GM23338 (cell line): ENCODE measurements around the gene FOXO3. TPM values are rescaled to one million over a fixed set of nuclear protein-coding genes. Genes with fewer than 3 reads are reported as not detected.

Experiments used
- ATAC-seq: fragments of 200-7000 bp; cut with Tn5 transposase; 3 replicates; pipeline ENCODE4 v1.9.1; 2020
- DNase-seq: peaks from one replicate; pipeline ENCODE4 v3.0.0-alpha.2; 2015; ENCODE audit warnings: low spot score
- H2AFZ ChIP-seq: fragments of 200-600 bp; sonication (generic); 2 replicates; pipeline ENCODE4 v1.8.0; 2016; ENCODE audit warnings: antibody characterized with exemption, mild to moderate bottlenecking, moderate library complexity
- H3F3A ChIP-seq: fragments of 200-600 bp; sonication (generic); replicated peaks from 2 replicates; pipeline ENCODE4 v1.8.0; 2017; ENCODE audit warnings: antibody characterized with exemption, mixed run types, low read depth
- H3K27ac ChIP-seq: fragments of 200-600 bp; sonication (generic); 2 replicates; pipeline ENCODE4 v1.6.1; 2016; ENCODE audit warnings: low read depth
- H3K27me3 ChIP-seq: fragments of 200-600 bp; sonication (generic); 2 replicates; pipeline ENCODE4 v1.8.0; 2016; ENCODE audit warnings: mild to moderate bottlenecking, mixed run types, moderate library complexity; ENCODE audit not compliant: insufficient read depth
- H3K36me3 ChIP-seq: fragments of 200-600 bp; sonication (generic); 2 replicates; pipeline ENCODE4 v1.8.0; 2016; ENCODE audit warnings: mild to moderate bottlenecking; ENCODE audit not compliant: insufficient read depth
- H3K4me1 ChIP-seq: fragments of 200-600 bp; sonication (generic); 2 replicates; pipeline ENCODE4 v1.8.0; 2016; ENCODE audit warnings: mild to moderate bottlenecking, moderate library complexity; ENCODE audit not compliant: insufficient read depth
- H3K4me2 ChIP-seq: fragments of 200-600 bp; sonication (generic); 2 replicates; pipeline ENCODE4 v1.7.1; 2017; ENCODE audit warnings: mixed run types
- H3K4me3 ChIP-seq: fragments of 200-600 bp; sonication (generic); 2 replicates; pipeline ENCODE4 v1.6.1; 2016; ENCODE audit warnings: mixed run types
- H3K79me2 ChIP-seq: fragments of 200-600 bp; sonication (generic); replicated peaks from 2 replicates; pipeline ENCODE4 v1.8.0; 2017; ENCODE audit warnings: mild to moderate bottlenecking; ENCODE audit not compliant: insufficient read depth
- H3K9me2 ChIP-seq: fragments of 200-600 bp; sonication (generic); 2 replicates; pipeline ENCODE4 v1.8.0; 2017; ENCODE audit not compliant: insufficient read depth
- H4K20me1 ChIP-seq: fragments of 200-600 bp; sonication (generic); replicated peaks from 2 replicates; pipeline ENCODE4 v1.8.0; 2017; ENCODE audit warnings: mild to moderate bottlenecking; ENCODE audit not compliant: insufficient read depth
- H3K27ac Mint-ChIP-seq: 2 replicates; pipeline ENCODE4 v1.8.0; 2020; ENCODE audit warnings: inconsistent platforms, mild to moderate bottlenecking, moderate library complexity, mixed read lengths
- H3K27me3 Mint-ChIP-seq: 3 replicates; pipeline ENCODE4 v1.8.0; 2022; ENCODE audit warnings: low read depth, mild to moderate bottlenecking, moderate library complexity, mixed read lengths, inconsistent platforms; ENCODE audit not compliant: insufficient read depth, poor library complexity
- H3K36me3 Mint-ChIP-seq: 3 replicates; pipeline ENCODE4 v1.8.0; 2021; ENCODE audit warnings: low read depth, mild to moderate bottlenecking, inconsistent platforms, moderate library complexity, mixed read lengths
- H3K4me1 Mint-ChIP-seq: 3 replicates; pipeline ENCODE4 v1.8.0; 2020; ENCODE audit warnings: mild to moderate bottlenecking, inconsistent platforms, mixed read lengths
- H3K4me3 Mint-ChIP-seq: 3 replicates; pipeline ENCODE4 v1.8.0; 2021; ENCODE audit warnings: moderate library complexity, mild to moderate bottlenecking, inconsistent platforms, mixed read lengths
- H3K9me3 Mint-ChIP-seq: 3 replicates; pipeline ENCODE4 v1.8.0; 2020; ENCODE audit warnings: moderate library complexity, mild to moderate bottlenecking, inconsistent platforms, mixed read lengths
- CTCF ChIP-seq, 2 experiments: fragments of 200-600 bp in 1 of 2; sonication (generic) in 1 of 2; conservative IDR thresholded peaks; 2 replicates each; pipeline versions ENCODE4 v1.5.1 to v1.6.1; 2016 to 2017; ENCODE audit warnings: antibody characterized with exemption in 2 of 2, low read depth in 2 of 2, mild to moderate bottlenecking in 2 of 2, moderate library complexity in 1 of 2
- EZH2phosphoT487 ChIP-seq: fragments of 200-600 bp; sonication (generic); IDR thresholded peaks from one replicate; pipeline ENCODE4 v1.8.1; 2018; ENCODE audit warnings: antibody characterized with exemption; ENCODE audit not compliant: unreplicated experiment
- NANOG ChIP-seq: IDR thresholded peaks from 2 replicates; pipeline ENCODE4 v1.6.1; 2016; ENCODE audit warnings: antibody characterized with exemption, borderline replicate concordance
- POLR2AphosphoS5 ChIP-seq: IDR thresholded peaks from 2 replicates; pipeline ENCODE4 v1.6.1; 2016; ENCODE audit warnings: antibody characterized with exemption, low read depth
- STAT1 ChIP-seq: IDR thresholded peaks from one replicate; pipeline ENCODE4 v1.6.1; 2016; ENCODE audit warnings: antibody characterized with exemption; ENCODE audit not compliant: unreplicated experiment
- ZNF114 ChIP-seq: fragments of 250-450 bp; sonication (Bioruptor Pico); IDR thresholded peaks from 2 replicates; pipeline ENCODE4 v1.5.0; 2020; ENCODE audit warnings: mild to moderate bottlenecking, moderate library complexity
- ZNF331 ChIP-seq: fragments of 250-450 bp; sonication (Bioruptor Pico); IDR thresholded peaks from 2 replicates; pipeline ENCODE4 v1.5.0; 2020; ENCODE audit warnings: low read depth, mild to moderate bottlenecking, moderate library complexity
- polyA plus RNA-seq: library from polyadenylated mRNA; unstranded; fragments of >200 nt; fragmentation: Nextera tagmentation; extraction: Ambion mirVana; gene quantifications from 2 replicates; pipeline ENCODE4 v1.2.1, GENCODE V29; 2016
- total RNA-seq: library from RNA; depleted of rRNA; stranded (reverse); fragments of >200 nt; shearing (Covaris generic); gene quantifications from 2 replicates; pipeline ENCODE4 v1.2.3, GENCODE V29; 2014
- TF ChIP-seq, protein P1 (sequence below): fragments of 250-450 bp; sonication (Bioruptor Pico); IDR thresholded peaks from 2 replicates; pipeline ENCODE4 v1.5.0; 2020; ENCODE audit warnings: mild to moderate bottlenecking, moderate library complexity

Gene FOXO3
- total and polyA plus RNA-seq, 2 experiments from 2014 or later, result 9.8 to 20.2 TPM

DNA sequence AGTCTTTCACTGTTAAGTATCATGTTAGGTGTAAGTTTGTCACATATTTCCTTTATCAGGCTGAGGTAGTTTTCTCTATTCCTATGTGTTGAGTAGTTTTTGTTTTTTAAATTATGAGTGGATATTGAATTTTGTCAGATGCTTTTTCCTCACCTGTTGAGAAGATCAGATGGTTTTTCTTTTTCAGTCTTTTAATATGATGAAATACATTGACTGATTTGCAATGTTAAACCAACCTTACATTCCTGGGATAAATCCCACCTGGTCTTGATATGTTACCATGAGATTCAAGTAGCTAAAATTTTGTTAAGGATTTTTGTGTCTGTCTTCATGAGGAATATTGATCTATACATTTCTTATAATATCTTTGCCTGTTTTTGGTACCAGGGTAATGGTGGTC, 52.1 kb downstream of the FOXO3 start (continued):
- TF ChIP-seq CTCF (conservative IDR thresholded peaks at IDR 0.05; ENCODE audit: low read depth in 2 of 2), result no peak

- Histone ChIP-seq H3K4me3 (no peak overlapping the region), H3F3A (no peaks in the 10 kb centered on the region), H3K36me3 (no peaks in the 10 kb centered on the region), H3K27me3 (no peaks in the 10 kb centered on the region), H3K9me2 (no peaks in the 10 kb centered on the region), H3K79me2 (peaks cover 93% of the 10 kb centered on the region), H4K20me1 (peaks cover 3% of the 10 kb centered on the region; the same call in 1 of the 2 replicates), H3K4me1 (no peaks in the 10 kb centered on the region; the same call in 1 of the 2 replicates), H2AFZ (no peak overlapping the region), H3K4me2 (no peak overlapping the region), H3K27ac (no peak overlapping the region)
- Mint-ChIP-seq H3K36me3 (peaks cover 11% of the 10 kb centered on the region), H3K4me1 (peaks cover 17% of the 10 kb centered on the region), H3K9me3 (peaks cover 10% of the 10 kb centered on the region; the same call in 2 of the 3 replicates), H3K4me3 (no peak overlapping the region), H3K27ac (no peak overlapping the region), H3K27me3 (no peaks in the 10 kb centered on the region)
- no peak for TF ChIP-seq NANOG
- no peak for TF ChIP-seq ZNF114 (CRISPR knock-in tag)
- no peak for TF ChIP-seq EZH2phosphoT487
- TF ChIP-seq, protein P1, sequence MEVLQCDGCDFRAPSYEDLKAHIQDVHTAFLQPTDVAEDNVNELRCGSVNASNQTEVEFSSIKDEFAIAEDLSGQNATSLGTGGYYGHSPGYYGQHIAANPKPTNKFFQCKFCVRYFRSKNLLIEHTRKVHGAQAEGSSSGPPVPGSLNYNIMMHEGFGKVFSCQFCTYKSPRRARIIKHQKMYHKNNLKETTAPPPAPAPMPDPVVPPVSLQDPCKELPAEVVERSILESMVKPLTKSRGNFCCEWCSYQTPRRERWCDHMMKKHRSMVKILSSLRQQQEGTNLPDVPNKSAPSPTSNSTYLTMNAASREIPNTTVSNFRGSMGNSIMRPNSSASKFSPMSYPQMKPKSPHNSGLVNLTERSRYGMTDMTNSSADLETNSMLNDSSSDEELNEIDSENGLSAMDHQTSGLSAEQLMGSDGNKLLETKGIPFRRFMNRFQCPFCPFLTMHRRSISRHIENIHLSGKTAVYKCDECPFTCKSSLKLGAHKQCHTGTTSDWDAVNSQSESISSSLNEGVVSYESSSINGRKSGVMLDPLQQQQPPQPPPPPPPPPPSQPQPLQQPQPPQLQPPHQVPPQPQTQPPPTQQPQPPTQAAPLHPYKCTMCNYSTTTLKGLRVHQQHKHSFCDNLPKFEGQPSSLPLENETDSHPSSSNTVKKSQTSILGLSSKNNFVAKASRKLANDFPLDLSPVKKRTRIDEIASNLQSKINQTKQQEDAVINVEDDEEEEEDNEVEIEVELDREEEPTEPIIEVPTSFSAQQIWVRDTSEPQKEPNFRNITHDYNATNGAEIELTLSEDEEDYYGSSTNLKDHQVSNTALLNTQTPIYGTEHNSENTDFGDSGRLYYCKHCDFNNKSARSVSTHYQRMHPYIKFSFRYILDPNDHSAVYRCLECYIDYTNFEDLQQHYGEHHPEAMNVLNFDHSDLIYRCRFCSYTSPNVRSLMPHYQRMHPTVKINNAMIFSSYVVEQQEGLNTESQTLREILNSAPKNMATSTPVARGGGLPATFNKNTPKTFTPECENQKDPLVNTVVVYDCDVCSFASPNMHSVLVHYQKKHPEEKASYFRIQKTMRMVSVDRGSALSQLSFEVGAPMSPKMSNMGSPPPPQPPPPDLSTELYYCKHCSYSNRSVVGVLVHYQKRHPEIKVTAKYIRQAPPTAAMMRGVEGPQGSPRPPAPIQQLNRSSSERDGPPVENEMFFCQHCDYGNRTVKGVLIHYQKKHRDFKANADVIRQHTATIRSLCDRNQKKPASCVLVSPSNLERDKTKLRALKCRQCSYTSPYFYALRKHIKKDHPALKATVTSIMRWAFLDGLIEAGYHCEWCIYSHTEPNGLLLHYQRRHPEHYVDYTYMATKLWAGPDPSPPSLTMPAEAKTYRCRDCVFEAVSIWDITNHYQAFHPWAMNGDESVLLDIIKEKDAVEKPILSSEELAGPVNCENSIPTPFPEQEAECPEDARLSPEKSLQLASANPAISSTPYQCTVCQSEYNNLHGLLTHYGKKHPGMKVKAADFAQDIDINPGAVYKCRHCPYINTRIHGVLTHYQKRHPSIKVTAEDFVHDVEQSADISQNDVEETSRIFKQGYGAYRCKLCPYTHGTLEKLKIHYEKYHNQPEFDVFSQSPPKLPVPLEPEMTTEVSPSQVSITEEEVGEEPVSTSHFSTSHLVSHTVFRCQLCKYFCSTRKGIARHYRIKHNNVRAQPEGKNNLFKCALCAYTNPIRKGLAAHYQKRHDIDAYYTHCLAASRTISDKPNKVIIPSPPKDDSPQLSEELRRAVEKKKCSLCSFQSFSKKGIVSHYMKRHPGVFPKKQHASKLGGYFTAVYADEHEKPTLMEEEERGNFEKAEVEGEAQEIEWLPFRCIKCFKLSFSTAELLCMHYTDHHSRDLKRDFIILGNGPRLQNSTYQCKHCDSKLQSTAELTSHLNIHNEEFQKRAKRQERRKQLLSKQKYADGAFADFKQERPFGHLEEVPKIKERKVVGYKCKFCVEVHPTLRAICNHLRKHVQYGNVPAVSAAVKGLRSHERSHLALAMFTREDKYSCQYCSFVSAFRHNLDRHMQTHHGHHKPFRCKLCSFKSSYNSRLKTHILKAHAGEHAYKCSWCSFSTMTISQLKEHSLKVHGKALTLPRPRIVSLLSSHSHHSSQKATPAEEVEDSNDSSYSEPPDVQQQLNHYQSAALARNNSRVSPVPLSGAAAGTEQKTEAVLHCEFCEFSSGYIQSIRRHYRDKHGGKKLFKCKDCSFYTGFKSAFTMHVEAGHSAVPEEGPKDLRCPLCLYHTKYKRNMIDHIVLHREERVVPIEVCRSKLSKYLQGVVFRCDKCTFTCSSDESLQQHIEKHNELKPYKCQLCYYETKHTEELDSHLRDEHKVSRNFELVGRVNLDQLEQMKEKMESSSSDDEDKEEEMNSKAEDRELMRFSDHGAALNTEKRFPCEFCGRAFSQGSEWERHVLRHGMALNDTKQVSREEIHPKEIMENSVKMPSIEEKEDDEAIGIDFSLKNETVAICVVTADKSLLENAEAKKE (CRISPR knock-in tag), result no peak
- TF ChIP-seq STAT1, result no peak
- no peak for TF ChIP-seq POLR2AphosphoS5
- no peak for TF ChIP-seq ZNF331 (CRISPR knock-in tag)
- DNase-seq (no peak), ATAC-seq (no peak)
Observed at GRCh38 chr6:108616544-108616943, 55.8 kb downstream of the FOXO3 start.
